Measurements from ENCODE around the gene CDHR2.

GRCh38 chr5:176526462-176526861 lies 22.7 kb upstream of the CDHR2 start:
- TF ChIP-seq GATA2 (IDR thresholded peaks at IDR 0.05; ENCODE audit: low read depth, low read length) (no peak), GATA3 (IDR thresholded peaks at IDR 0.05; ENCODE audit: low read depth, low read length) (no peak)
